GM12801 (cell line): ENCODE measurements around the gene NCKAP5.

Experiments used
- CTCF ChIP-seq: IDR thresholded peaks from one replicate; pipeline ENCODE4 v1.5.1; 2011; ENCODE audit warnings: control low read depth; ENCODE audit not compliant: insufficient read length; ENCODE audit errors: extremely low read depth

Gene NCKAP5

GRCh38 chr2:132678483-132678882 lies 889.8 kb downstream of the NCKAP5 start:
- no peak for TF ChIP-seq CTCF

- no peak for TF ChIP-seq CTCF
These were observed 890.6 kb downstream of the NCKAP5 start for GRCh38 chr2:132677661-132678060.

- no peak for TF ChIP-seq CTCF
These were observed 891.3 kb downstream of the NCKAP5 start for GRCh38 chr2:132676999-132677398.

GRCh38 chr2:132671151-132671835 lies 897.0 kb downstream of the NCKAP5 start:
- TF ChIP-seq CTCF = no peak

- no peak for TF ChIP-seq CTCF
These were observed 897.6 kb downstream of the NCKAP5 start for GRCh38 chr2:132670496-132671150.

- no peak for TF ChIP-seq CTCF
These were observed 898.3 kb downstream of the NCKAP5 start, which contains the start of gene LYPD1 for GRCh38 chr2:132669908-132670495. LYPD1 (minus strand) TSS chr2:132670205; CDS start chr2:132669932, 273 bp downstream.

- no peak for TF ChIP-seq CTCF
These were observed 899.0 kb downstream of the NCKAP5 start for GRCh38 chr2:132668987-132669907.
